HEK293 (cell line): ENCODE measurements around the gene BORCS8.

Source experiments
- CTCF ChIA-PET: fragments of 350-600 bp; formaldehyde crosslinking; extraction: SDS; loops from one replicate; lab custom pipeline; 2021; ENCODE audit warnings: antibody characterized with exemption; lab: Yijun Ruan, JAX
- POLR2A ChIA-PET: fragments of 300-600 bp; formaldehyde crosslinking; extraction: SDS; loops from one replicate; lab custom pipeline; 2020; ENCODE audit warnings: antibody characterized with exemption, inconsistent platforms; lab: Yijun Ruan, JAX
- H3K27ac ChIP-seq: fragments of 200-500 bp; sonication (Bioruptor generic); 2 replicates; pipeline ENCODE4 v1.5.1; 2014; ENCODE audit warnings: low read depth, low read length, control low read depth, inconsistent platforms; ENCODE audit errors: extremely low read depth
- H3K36me3 ChIP-seq, 2 experiments: fragments of 200-500 bp in 1 of 2; sonication (Bioruptor generic) in 1 of 2; 1 replicate in 1 of 2; 2 replicates in 1 of 2; pipeline ENCODE4 v1.5.1; 2014 to 2017; ENCODE audit warnings: inconsistent platforms in 2 of 2, low read length in 2 of 2; ENCODE audit not compliant: control insufficient read depth in 2 of 2, insufficient read depth in 1 of 2
- H3K4me1 ChIP-seq: fragments of 200-500 bp; sonication (Bioruptor generic); 2 replicates; pipeline ENCODE4 v1.5.1; 2014; ENCODE audit warnings: mild to moderate bottlenecking, low read length, inconsistent platforms; ENCODE audit not compliant: control insufficient read depth, insufficient read depth
- H3K4me3 ChIP-seq: 2 replicates; pipeline ENCODE4 v1.5.1; 2011; ENCODE audit warnings: low read depth, mild to moderate bottlenecking, control low read depth, low read length, moderate library complexity
- H3K9me3 ChIP-seq: fragments of 200-500 bp; sonication (Bioruptor generic); 2 replicates; pipeline ENCODE4 v1.5.1; 2014; ENCODE audit warnings: low read depth, low read length, inconsistent platforms; ENCODE audit not compliant: control insufficient read depth, insufficient read depth
- KLF1 ChIP-seq: fragments of 450-650 bp; formaldehyde crosslinking; IDR thresholded peaks from 2 replicates; pipeline ENCODE4 v1.5.1; 2016; ENCODE audit warnings: missing biosample characterization, missing genetic modification characterization
- KLF8 ChIP-seq: fragments of 450-650 bp; formaldehyde crosslinking; IDR thresholded peaks from 2 replicates; pipeline ENCODE4 v1.5.1; 2016; ENCODE audit warnings: missing biosample characterization, missing genetic modification characterization
- SP2 ChIP-seq: fragments of 450-650 bp; formaldehyde crosslinking; IDR thresholded peaks from 2 replicates; pipeline ENCODE4 v1.5.1; 2016; ENCODE audit warnings: missing biosample characterization, missing genetic modification characterization
- SP3 ChIP-seq: fragments of 450-650 bp; formaldehyde crosslinking; IDR thresholded peaks from 2 replicates; pipeline ENCODE4 v1.5.1; 2016; ENCODE audit warnings: missing biosample characterization, missing genetic modification characterization
- ZFP3 ChIP-seq: fragments of 450-650 bp; formaldehyde crosslinking; IDR thresholded peaks from 2 replicates; pipeline ENCODE4 v1.5.1; 2016; ENCODE audit warnings: low read depth, missing biosample characterization, missing genetic modification characterization
- ZNF121 ChIP-seq: fragments of 450-650 bp; formaldehyde crosslinking; IDR thresholded peaks from 2 replicates; pipeline ENCODE4 v1.5.1; 2016; ENCODE audit warnings: missing biosample characterization, missing genetic modification characterization
- ZNF146 ChIP-seq: fragments of 450-650 bp; formaldehyde crosslinking; IDR thresholded peaks from 2 replicates; pipeline ENCODE4 v1.5.1; 2016; ENCODE audit warnings: missing biosample characterization, missing genetic modification characterization
- ZNF302 ChIP-seq: fragments of 450-650 bp; formaldehyde crosslinking; IDR thresholded peaks from 2 replicates; pipeline ENCODE4 v1.5.1; 2016; ENCODE audit warnings: missing biosample characterization, missing genetic modification characterization, low read depth
- ZNF560 ChIP-seq: fragments of 450-650 bp; formaldehyde crosslinking; IDR thresholded peaks from 2 replicates; pipeline ENCODE4 v1.5.1; 2017; ENCODE audit warnings: missing biosample characterization, missing genetic modification characterization, borderline replicate concordance
- ZNF654 ChIP-seq: fragments of 450-650 bp; formaldehyde crosslinking; IDR thresholded peaks from 2 replicates; pipeline ENCODE4 v1.5.1; 2016; ENCODE audit warnings: low read depth, missing biosample characterization, missing genetic modification characterization
- ZXDB ChIP-seq: fragments of 450-650 bp; formaldehyde crosslinking; IDR thresholded peaks from 2 replicates; pipeline ENCODE4 v1.5.1; 2016; ENCODE audit warnings: missing biosample characterization, missing genetic modification characterization
- TF ChIP-seq, protein P1 (sequence below): fragments of 450-650 bp; formaldehyde crosslinking; IDR thresholded peaks from 2 replicates; pipeline ENCODE4 v1.5.1; 2016; ENCODE audit warnings: missing biosample characterization, missing genetic modification characterization
- TF ChIP-seq, protein P2 (sequence below): fragments of 450-650 bp; formaldehyde crosslinking; IDR thresholded peaks from 2 replicates; pipeline ENCODE4 v1.5.0; 2017; ENCODE audit warnings: missing biosample characterization, missing genetic modification characterization, borderline replicate concordance
- TF ChIP-seq, protein P3 (sequence below): fragments of 450-650 bp; formaldehyde crosslinking; optimal IDR thresholded peaks from 2 replicates; pipeline ENCODE3; 2016; ENCODE audit warnings: missing biosample characterization, mild to moderate bottlenecking, missing genetic modification characterization

The BORCS8 gene

DNA sequence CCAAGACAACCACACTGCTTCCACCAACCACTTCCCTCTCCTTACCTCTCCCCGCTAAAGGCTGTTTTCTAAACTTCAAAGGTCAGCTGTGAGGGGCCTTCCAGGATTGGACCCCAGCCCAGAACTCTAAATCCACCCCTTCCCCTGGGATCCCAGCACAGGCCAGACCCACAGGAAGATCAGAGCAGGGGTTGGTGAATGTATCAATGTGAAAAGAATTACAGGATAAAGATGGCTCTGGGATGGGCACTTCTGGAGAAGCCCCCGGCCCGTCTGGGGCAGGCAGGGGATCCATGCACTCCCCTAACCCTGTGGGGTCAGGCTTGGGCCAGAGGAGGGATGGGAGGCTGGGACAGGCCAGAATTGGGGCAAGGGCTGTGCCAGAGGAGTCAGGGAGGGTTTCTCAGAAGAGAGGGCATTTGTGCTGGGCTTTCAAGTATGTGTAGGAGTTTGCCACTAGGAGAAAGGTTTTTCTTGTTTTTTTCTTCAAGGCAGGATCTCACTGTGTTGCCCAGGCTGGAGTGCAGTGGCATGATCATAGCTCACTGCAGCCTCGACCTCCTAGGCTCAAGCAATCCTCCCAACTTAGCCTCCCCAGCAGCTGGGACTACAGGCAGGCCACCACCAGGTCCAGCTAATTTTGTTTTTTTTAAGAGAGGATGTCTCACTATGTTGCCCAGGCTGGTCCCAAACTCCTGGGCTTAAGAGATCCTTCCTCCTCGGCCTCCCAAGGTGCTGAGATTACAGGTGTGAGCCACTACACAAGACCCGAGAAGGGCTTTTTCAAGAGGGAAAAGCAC is 20.9 kb downstream of the BORCS8 start:
- TF ChIP-seq ZFP3 (peak; percentile 96), ZNF121 (tag by site-specific recombination) (peak; percentile 55; the same call in 1 of the 2 replicates), ZNF146 (tag by site-specific recombination) (no peak)
- ChIA-PET CTCF (interaction anchor here (0.6 to 0.9 kb wide), 3 partner anchors 14 to 225 kb away, joined by 3 to 4 read pairs (median 3); no protein-coding TSS in a partner anchor), POLR2A (no interaction called here)
- no peak overlapping the region for H3K4me3 ChIP-seq
- no peaks in the 10 kb centered on the region for H3K4me1 ChIP-seq
- no peaks in the 10 kb centered on the region for H3K9me3 ChIP-seq
- H3K27ac ChIP-seq: no peak overlapping the region
- H3K36me3 ChIP-seq: no peaks in the 10 kb centered on the region

DNA sequence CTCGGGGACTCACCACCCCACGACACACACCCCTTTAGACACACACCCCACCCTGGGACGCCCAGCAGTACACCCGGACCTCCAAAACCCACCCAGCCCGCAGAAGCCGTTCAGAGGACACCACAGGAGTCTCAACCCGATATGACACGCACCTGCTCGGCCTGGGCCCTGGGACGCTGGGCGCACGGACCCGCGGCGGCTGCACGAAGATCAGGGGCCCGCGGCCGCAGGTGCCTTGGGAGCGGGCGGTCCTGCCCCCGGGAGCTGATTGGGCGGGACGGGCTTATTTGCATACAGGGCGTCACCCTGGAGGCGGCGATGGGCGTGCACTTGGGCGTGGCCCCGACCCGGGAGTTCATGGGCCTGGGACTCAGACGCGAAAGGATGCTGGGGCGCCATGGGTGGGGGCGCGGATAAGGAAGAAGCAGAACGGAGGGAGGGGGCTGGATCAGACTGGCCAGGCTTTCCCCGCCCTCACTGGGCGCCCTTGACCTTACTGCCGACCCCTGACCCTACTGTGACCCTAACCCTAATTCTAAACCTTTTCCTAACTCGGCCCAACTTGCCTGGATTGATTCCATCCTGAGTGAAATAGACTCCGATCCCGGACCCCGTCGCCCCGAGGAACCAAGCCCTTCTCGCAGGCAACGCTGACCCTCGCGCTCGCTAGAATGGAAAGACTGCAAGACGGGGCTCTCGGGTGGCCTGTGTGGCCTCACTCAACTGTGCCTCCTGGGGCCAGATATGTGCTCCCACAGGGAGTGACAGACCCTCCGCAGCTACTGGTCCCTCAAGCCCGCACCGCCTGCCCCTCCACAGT is 21.7 kb downstream of the BORCS8 start, which contains the start of gene MEF2B:
TSS of gene MEF2B (minus strand) at position 211 of the 820 bp plus-strand sequence. CDS start 19,528 bp downstream, outside the sequence.
- no peaks in the 10 kb centered on the region for H3K9me3 ChIP-seq
- ChIA-PET POLR2A (interaction anchor here (0.8 to 1.6 kb wide), 3 partner anchors 16 to 33 kb away, joined by 3 to 5 read pairs (median 3); partner anchors contain the start of genes BORCS8, NR2C2AP and RFXANK), CTCF (interaction anchor here (0.6 to 0.9 kb wide), 3 partner anchors 24 to 88 kb away, joined by 3 read pairs; no protein-coding TSS in a partner anchor)
- TF ChIP-seq, protein P1, sequence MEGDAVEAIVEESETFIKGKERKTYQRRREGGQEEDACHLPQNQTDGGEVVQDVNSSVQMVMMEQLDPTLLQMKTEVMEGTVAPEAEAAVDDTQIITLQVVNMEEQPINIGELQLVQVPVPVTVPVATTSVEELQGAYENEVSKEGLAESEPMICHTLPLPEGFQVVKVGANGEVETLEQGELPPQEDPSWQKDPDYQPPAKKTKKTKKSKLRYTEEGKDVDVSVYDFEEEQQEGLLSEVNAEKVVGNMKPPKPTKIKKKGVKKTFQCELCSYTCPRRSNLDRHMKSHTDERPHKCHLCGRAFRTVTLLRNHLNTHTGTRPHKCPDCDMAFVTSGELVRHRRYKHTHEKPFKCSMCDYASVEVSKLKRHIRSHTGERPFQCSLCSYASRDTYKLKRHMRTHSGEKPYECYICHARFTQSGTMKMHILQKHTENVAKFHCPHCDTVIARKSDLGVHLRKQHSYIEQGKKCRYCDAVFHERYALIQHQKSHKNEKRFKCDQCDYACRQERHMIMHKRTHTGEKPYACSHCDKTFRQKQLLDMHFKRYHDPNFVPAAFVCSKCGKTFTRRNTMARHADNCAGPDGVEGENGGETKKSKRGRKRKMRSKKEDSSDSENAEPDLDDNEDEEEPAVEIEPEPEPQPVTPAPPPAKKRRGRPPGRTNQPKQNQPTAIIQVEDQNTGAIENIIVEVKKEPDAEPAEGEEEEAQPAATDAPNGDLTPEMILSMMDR (tag by site-specific recombination): no peak
- no peak for TF ChIP-seq ZNF302 (tag by site-specific recombination)
- TF ChIP-seq SP3 (tag by site-specific recombination): peak; percentile 63; the same call in 1 of the 2 replicates
- TF ChIP-seq SP2 (tag by site-specific recombination): peak; percentile 55
- TF ChIP-seq KLF8 (tag by site-specific recombination): peak; percentile 43; the same call in 1 of the 2 replicates
- TF ChIP-seq, protein P2, sequence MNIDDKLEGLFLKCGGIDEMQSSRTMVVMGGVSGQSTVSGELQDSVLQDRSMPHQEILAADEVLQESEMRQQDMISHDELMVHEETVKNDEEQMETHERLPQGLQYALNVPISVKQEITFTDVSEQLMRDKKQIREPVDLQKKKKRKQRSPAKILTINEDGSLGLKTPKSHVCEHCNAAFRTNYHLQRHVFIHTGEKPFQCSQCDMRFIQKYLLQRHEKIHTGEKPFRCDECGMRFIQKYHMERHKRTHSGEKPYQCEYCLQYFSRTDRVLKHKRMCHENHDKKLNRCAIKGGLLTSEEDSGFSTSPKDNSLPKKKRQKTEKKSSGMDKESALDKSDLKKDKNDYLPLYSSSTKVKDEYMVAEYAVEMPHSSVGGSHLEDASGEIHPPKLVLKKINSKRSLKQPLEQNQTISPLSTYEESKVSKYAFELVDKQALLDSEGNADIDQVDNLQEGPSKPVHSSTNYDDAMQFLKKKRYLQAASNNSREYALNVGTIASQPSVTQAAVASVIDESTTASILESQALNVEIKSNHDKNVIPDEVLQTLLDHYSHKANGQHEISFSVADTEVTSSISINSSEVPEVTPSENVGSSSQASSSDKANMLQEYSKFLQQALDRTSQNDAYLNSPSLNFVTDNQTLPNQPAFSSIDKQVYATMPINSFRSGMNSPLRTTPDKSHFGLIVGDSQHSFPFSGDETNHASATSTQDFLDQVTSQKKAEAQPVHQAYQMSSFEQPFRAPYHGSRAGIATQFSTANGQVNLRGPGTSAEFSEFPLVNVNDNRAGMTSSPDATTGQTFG (tag by site-specific recombination): no peak
- TF ChIP-seq ZXDB: peak; percentile 38; the same call in 1 of the 2 replicates
- peak; percentile 90 for TF ChIP-seq KLF1
- TF ChIP-seq ZNF560 (tag by site-specific recombination): no peak
- TF ChIP-seq, protein P3, sequence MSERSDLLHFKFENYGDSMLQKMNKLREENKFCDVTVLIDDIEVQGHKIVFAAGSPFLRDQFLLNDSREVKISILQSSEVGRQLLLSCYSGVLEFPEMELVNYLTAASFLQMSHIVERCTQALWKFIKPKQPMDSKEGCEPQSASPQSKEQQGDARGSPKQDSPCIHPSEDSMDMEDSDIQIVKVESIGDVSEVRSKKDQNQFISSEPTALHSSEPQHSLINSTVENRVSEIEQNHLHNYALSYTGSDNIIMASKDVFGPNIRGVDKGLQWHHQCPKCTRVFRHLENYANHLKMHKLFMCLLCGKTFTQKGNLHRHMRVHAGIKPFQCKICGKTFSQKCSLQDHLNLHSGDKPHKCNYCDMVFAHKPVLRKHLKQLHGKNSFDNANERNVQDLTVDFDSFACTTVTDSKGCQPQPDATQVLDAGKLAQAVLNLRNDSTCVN (tag by site-specific recombination): peak; percentile 31
- no peak for TF ChIP-seq ZNF654 (tag by site-specific recombination)
- H3K4me3 ChIP-seq: peak within 1 kb of the TSS; percentile 6; the same call in 1 of the 2 replicates
- H3K4me1 ChIP-seq: no peaks in the 10 kb centered on the region
- no peak within 1 kb of the TSS for H3K27ac ChIP-seq
- H3K36me3 ChIP-seq: no peaks in the 10 kb centered on the region
